ENCODE data around the gene RASL11B. TPM values are rescaled to one million over a fixed set of nuclear protein-coding genes. Genes with fewer than 3 reads are reported as not detected.
"Not testable (repeated sequence)": the region's sequence is repeated elsewhere in the genome, so short reads cannot be mapped to it uniquely, and the experiment has no call there.

The RASL11B gene, protein sequence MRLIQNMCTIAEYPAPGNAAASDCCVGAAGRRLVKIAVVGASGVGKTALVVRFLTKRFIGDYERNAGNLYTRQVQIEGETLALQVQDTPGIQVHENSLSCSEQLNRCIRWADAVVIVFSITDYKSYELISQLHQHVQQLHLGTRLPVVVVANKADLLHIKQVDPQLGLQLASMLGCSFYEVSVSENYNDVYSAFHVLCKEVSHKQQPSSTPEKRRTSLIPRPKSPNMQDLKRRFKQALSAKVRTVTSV
- polyA plus RNA-seq (ENCODE audit: insufficient read length in 10 of 10), result 10 to 100 TPM in 6 of 10 donors, 1 to 10 TPM in 4; 8.4 to 20.0 (median 11.6) TPM
- long read RNA-seq, donor 1, partial matches to known transcripts, result 0 of 1 reads
- long read RNA-seq, donor 1, other reads (novel, unspliced or antisense), result 0 of 1 reads
- long read RNA-seq, donor 2, result 0 reads
- long read RNA-seq, donor 3, result 0 reads
- long read RNA-seq, donor 4, transcript RASL11B-201 (4 exons, 1,995 nt), result major isoform, 7 of 7 reads
- long read RNA-seq, donor 4, partial matches to known transcripts, result 0 of 7 reads
- long read RNA-seq, donor 4, other reads (novel, unspliced or antisense), result 0 of 7 reads
- long read RNA-seq, donor 5, transcript RASL11B-201 (4 exons, 1,995 nt), result major isoform, 6 of 6 reads
- long read RNA-seq, donor 5, partial matches to known transcripts, result 0 of 6 reads
- long read RNA-seq, donor 5, other reads (novel, unspliced or antisense), result 0 of 6 reads
- long read RNA-seq, donor 6, transcript RASL11B-201 (4 exons, 1,995 nt), result major isoform, 8 of 8 reads
- long read RNA-seq, donor 6, partial matches to known transcripts, result 0 of 8 reads
- long read RNA-seq, donor 6, other reads (novel, unspliced or antisense), result 0 of 8 reads
- long read RNA-seq, donor 7, partial matches to known transcripts, result 0 of 4 reads
- long read RNA-seq, donor 7, other reads (novel, unspliced or antisense), result 0 of 4 reads
- long read RNA-seq, donor 8, transcript RASL11B-201 (4 exons, 1,995 nt), result major isoform, 6 of 6 reads
- long read RNA-seq, donor 8, partial matches to known transcripts, result 0 of 6 reads
- long read RNA-seq, donor 8, other reads (novel, unspliced or antisense), result 0 of 6 reads
- long read RNA-seq, donor 9, result 0 reads

DNA sequence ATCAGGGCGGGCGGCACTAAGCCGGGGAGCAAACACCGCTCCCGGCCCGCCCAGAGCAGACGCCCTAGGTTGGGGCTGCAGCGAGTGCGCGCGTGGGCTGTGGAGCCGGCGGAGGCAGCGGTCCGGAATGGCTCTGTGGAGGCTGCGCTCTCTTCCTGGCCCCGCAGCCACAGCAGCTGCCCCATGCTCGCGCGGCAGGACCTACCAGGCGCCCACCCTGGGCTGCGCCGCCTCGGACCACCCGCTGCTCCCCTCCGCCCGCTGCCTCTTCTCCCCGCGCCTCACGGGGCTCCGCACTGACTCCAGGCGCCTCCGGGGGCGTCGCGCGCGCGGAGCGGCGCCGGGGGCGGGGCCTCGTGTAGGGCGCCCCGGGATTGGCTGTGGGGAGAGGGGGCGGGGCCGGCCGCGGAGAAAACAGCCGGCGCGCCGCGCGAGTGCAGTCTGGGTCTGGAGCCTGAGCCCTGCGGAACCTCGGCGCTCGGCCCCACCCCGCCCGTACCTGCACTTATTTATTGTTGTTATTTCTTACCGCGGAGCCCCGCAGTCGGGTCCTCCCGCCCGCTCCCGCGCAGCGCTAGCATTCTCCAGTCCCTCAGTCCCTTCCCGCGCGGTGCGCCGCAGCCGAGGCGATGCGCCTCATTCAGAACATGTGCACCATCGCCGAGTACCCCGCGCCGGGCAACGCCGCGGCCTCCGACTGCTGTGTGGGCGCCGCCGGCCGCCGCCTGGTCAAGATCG lies at the start of gene RASL11B:
TSS of gene RASL11B (plus strand) at position 439 of the 738 bp plus-strand sequence. CDS start at position 630, 191 bp downstream.
- peak; percentile 82 to 95 (median 91) for DNase-seq

DNA sequence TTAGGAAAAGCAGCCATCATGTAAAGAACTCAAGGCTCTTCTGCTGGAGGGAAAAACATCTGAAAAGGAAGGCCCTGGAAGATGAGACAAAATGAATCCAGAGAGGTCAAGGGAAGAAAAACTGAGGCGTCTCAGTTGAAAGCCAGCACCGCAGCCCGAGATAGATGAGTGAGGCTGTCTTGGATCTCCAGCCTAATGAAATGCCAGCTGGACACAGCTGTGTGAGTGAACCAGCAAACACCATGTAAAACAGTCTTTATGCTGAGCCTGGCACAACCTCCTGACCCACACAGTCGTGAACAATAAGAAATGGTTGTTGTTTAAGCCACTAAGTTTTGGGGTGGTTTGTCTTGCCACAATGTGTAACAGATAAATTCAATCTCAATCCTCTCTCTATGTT lies 48.6 kb upstream of the RASL11B start:
- peak in 1 of 3 donors; percentile 17 for DNase-seq

DNA sequence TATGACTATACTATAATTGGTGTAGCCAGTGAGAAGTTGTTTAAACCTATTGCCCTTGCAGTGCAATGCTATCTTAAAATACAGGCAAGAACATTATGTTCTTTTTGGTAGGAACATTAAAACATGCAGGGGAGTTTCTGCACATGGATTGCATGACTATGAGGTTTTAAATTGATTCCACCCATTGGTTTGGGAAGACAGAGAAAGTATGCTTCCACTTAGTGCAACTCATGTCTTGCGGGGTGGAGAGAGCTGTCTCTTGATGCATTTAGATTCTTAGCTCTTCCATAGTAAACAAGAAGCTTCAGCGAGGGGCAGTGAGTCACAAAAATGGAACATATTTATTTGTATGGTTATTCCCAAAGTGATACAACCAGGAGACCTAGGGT lies 39.5 kb upstream of the RASL11B start:
- DNase-seq, result no peak

DNA sequence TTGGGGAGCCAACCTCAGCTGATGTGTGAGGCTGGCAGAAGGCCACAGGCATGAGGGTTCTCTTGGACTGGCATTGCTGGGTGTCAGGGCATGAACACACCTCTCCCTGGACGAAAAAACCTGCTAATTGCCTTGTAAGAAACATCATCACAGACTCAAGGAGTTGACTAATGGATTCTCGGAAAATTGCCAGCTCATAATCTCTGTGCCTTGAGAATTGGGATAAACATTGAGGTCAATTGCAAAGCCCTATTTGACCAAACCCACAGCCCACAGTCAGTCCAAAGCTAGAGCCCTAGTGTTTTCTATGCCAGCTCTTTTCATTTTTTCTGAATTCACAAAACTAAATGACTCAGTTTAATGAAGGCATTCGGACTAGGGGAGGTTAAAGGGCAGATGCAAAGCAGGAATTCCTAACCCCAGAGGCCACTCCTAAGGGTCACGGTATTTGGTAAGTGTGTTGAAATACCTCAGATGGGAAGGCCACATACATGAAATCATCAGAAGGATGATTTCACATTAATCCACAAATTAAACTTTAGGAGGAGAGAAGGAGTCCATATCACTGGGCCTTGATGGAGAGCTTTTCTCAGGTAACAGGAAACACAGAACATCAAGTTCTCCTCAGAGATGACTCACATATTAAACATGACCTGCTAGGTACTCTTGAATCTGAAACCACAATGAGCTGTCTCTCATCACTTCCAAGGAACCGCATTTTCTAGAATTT lies 39.0 kb upstream of the RASL11B start:
- no peak for DNase-seq

DNA sequence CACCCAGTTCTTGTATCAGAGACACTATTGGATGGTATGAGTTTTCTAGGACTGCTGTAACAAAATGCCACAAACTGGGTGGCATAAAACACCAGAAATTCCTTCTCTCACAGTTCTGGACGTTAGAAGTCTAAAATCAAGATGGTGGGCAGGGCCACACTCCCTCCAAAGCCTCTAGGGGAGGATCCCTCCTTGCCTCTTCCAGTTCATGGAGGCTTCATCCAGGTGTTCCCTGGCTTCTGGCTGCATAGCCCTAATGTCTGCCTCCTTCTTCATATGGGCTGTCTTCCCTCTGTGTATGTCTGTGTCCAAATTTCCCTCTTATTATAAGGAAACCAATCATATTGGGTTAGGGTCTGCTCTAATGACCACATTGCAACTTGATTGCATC lies 38.4 kb upstream of the RASL11B start:
- DNase-seq, result no peak

DNA sequence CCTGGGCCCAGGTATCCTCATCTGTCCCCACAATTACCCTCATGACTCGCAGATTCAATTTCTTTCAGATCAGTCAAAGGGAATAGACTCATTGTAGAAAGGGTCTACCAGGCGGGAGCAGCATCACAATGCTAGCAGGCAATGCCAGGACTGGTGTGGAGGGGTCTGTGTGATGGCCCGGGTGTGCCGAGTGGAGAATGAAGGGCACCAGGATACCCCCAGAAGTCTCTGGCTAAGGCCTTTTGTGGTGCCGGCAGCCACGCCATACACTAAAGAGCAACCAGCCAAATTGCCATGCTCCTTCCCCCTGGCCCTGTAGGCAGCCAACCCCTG lies 37.9 kb upstream of the RASL11B start:
- DNase-seq, result no peak

DNA sequence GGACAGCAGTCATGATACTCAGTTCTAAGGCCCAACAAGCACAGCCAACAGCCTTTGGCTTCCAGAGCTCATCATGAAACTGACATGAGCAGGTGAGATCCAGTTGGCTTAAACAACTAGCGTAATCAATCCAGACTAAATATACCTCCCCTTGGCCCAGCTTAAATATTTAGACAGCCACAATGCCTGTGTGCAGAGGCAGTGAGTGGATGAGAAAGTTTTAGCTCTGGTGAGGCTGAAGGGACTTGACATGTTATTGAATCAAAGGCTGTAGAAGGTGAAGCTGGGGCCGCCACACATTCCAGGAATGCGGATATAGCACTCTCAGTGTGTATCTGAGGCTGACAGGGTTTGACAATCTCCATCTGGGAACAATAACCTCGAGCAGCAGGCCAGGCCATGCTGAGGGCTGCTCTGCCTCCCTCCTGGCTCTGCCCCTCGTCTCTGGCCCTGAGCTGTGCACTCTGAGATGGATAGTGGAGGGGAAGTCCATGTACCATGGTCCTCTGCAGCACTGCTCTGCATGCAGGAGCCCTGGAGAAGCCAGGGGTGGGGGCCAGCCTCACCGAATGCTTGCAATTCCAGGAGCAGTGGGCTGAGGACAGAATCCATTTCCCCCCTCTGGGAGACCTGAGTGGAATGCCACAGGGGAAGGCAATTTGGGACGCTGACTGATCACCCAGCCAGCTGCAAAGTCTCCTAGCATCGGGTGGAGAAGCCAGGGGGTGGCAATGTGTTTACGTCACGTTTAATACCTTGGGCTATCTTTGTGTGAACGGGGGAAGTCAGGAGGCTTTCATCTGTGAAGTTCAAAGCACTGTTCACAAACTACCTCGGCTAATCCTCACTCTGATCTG lies 37.3 kb upstream of the RASL11B start:
- DNase-seq, result peak; percentile 56 to 74 (median 60)

DNA sequence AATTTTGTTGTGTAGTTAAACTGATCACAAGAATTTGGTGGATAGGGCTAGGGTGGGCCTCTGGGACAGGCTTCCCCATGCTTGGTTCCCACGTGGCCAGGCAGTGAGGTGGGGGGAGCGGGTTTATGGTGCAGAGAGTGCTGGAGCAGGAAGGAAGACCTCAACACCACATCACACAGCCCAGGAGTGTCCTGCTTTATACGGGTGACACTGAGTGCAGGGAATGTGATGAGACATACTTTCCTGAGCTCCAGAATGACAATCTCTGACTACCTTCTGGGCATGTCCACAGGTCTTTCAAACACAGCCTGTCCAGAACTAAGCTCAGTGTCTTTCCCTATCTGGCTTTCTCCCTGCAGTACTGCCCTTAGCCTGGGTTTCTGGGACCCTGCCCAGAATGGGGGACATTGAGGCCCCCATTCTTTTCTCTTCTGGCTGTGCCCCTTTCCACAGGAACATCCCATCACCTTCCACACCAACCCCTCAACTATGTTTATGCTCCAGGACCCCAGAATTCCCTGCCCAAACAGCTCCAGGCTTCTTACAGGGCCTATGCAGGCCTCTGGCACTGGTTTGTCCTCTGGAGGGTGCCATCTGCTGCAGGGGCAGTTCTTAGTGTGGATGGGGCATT lies 36.5 kb upstream of the RASL11B start:
- DNase-seq, result no peak

DNA sequence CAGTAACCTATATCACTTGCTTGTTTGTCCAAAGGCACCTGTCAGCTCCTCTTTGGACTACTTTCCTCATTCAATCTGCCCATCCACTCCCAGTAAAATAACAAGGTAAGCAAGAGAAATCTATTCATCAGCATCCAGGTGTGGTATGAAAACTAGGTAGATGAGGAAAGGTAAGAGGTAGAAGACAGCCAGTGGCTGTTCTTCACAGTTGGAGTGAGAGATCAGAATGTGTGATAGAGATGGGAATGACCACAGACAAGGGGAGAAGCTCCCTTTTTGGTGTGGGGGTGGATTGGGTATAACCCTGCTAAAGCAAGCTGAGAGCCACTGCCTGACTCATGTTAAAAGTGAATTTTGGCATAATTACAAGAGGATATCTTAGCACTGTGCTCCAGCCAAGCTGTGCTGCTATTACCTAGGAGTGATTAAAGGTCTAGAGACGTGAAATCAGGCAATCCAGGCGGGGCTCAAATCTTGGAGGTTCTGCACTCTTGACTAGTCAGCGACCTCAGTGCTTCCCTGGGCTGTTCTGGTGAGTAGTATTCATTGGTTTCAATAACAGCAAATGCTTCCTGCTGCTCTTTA lies 28.1 kb upstream of the RASL11B start:
- DNase-seq, result no peak

DNA sequence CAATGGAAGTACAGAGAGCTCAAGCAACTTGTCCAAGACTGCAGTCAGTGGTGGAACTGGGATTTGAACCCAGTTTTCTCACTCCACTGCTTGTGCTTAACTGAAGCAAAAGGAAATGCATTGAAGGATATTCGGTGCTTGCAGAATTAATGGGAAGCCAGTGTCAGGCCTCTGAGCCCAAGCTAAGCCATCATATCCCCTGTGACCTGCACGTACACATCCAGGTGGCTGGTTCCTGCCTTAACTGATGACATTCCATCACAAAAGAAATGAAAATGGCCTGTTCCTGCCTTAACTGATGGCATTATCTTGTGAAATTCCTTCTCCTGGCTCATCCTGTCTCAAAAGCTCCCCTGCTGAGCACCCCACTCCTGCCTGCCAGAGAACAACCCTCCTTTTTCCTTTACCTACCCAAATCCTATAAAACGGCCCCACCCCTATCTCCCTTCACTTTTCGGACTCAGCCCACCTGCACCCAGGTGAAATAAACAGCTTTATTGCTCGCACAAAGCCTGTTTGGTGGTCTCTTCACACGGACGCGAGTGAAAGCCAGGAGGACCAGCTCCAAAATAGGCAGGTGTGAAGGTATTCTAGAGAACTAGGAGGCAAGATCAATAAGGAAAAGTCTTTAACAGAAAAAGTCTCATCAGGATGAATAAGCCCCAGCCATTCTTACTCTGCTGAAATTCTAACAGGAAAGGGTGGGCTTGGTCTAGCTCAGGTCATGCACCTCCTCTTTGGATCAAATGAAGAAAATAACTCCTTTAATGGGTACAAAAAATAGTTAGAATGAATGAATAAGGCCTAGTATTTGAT lies 27.3 kb upstream of the RASL11B start:
- not testable (repeated sequence) for DNase-seq

DNA sequence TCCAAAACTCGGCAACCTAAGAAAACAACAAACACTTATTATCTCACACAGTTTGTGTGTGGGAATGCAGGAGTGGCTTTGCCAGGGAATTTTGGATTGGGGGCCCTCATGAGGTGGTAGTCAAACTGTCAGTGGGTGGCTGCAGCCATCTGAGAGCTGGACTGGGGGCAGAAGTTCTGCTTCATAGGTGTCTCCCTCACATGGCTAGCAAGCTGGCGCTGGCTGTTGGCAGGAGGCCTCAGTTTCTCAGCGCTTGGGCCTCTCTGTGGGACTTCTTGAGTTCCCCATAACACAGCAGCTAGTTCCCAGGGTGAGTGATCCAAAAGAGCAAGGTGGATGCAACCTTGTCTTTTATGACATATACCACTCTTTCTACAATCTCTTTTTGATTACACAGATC lies 26.0 kb upstream of the RASL11B start:
- no peak for DNase-seq

DNA sequence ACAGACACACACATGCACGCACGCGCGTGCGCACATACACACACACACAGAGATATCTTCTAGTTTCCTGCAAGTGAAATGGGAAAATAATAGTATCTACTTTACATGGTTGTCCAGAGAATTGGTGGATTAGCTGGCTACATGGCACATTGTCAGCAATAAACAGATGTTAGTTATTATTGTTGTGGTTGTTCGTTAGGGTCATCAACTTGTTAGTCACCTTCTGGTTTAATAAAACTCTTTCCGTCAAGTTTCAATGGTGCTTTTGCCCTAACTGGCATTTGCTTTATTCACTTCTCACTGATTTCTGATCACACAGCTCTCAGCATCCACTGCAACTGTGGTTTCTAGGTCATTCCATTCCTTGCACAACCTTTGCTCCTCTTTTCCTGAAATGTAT lies 25.4 kb upstream of the RASL11B start:
- no peak for DNase-seq

DNA sequence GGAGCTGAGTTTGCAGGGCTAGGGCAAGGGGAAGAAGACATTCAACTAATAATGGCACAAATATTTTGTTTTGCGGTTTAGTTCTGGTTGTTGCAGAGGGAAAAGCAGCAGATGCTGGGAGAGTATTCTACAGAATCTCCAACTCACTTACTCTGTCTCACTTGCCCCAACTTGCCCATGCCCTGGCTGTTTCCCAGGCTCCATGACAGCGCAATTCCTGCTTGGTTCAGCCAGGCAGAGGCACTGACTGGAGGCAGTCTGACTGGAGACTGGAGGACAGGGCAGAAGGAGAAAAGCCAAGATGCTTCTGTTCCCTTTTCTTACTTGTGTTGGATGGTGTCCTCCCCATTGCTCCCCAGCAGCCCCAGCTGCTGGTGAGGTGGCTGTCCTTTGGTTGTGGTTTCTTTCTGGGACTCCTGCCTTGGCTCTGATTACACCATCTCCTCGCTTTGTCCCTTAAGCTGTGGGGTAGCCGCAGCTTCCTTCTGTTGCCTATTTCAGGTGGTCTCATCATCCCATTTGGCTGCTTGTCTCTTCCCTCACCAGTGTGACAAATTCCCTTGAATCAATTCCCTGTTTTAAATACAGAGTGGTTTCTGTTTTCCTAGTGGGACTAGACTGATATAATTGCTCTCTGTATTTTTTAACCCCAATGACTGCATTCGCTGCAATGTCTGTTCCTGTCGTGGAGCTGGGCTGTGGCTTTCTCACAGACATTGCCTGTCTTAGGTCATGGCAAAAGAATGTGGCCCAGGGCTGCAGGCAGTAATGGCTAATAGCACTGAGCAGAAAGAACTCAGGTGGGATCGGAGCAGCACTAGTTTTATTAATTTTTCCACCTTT lies 24.2 kb upstream of the RASL11B start:
- DNase-seq, result no peak

DNA sequence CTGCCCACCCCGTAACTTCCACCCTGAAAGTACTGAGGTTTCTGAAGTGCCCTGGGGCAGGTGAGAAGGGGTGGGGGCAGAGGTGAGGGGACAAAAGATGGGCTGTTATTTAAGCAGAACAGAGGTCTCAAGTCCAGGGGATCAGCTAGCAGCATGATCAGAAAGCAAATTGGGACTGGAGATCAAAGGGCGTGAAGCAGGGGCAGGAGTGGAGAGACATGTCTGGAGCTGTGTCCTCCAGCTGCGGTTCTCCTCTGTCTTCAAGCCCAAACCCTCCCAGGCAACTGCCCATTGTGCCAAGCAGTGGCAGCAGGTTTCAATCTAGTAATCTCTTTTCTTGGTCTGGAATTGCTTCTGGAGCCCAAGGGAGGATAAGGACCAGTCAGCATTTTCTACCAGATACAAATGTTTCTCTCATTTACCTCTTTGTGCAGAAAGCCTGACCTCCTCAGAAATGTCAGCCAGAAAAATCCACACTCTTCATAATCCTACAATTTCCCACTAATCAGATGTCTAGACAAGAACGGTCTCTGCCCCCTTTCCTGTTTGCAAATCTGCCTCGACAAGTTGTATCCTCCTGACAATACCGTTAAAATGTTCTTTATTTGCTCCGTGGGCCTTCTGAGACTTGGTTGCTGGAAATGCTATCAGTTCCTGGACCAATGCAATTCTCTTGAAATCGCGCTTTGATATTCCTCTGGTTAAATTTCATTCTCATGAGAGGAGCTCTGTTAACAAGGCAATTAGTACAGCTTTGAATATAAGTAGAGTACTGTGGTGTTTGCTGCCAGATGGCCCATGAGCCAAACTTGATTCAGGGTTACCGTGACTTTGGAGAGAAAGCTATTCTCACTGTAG lies 23.2 kb upstream of the RASL11B start:
- peak in 1 of 3 donors; percentile 57 for DNase-seq

DNA sequence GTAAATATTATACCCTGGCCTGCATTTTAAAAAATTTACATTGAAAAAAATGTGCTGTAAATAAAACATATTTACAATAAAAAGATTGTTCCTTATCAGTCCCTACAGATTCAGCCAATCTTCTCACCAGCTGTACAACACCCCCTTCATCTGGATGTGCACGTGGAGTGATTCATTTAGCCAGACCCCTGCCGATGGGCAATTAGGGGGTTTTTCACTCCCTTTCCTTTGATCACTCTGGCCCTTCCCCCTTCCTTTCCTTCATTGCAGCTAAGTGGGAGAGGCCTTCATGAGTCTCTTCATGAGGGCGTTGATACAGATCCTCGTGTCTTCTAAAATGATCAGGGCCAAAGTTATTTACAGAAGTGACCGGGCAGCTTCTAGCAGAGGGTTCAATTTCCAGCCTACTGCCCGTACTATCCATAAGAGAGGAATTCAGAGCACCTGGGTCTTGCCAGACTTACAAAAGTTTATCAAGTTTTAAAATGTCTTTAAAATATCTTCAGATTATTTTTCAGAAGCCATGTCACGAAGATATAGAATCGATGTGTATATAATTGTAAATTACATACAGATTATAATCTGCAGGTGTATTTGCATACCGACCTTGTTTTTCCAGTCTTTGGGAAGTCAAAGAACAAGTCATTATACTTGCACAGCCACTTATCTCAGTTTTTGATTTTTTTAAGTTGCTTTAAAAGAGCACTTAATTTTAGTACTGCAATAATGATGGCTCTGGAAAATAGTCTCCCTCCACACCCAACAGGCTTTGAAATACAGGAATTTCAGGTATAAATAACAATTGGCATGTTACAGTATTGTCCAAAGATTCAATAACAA lies 21.4 kb upstream of the RASL11B start:
- DNase-seq, result no peak

All from muscle of back (tissue), 13 donors.